Stimulated activated CD4-positive, alpha-beta T cell treated with anti-CD3 and anti-CD28 coated beads, Interleukin-2, amount 100 ng/mL, for 48 hours (primary cell): ENCODE measurements around the gene FUBP1.
"Not testable (repeated sequence)": the region's sequence is repeated elsewhere in the genome, so short reads cannot be mapped to it uniquely, and the experiment has no call there.

Experiments
- DNase-seq, 2 donors: peaks; one replicate each; pipeline ENCODE4 v3.0.0-alpha.2; 2020

FUBP1 gene

DNA sequence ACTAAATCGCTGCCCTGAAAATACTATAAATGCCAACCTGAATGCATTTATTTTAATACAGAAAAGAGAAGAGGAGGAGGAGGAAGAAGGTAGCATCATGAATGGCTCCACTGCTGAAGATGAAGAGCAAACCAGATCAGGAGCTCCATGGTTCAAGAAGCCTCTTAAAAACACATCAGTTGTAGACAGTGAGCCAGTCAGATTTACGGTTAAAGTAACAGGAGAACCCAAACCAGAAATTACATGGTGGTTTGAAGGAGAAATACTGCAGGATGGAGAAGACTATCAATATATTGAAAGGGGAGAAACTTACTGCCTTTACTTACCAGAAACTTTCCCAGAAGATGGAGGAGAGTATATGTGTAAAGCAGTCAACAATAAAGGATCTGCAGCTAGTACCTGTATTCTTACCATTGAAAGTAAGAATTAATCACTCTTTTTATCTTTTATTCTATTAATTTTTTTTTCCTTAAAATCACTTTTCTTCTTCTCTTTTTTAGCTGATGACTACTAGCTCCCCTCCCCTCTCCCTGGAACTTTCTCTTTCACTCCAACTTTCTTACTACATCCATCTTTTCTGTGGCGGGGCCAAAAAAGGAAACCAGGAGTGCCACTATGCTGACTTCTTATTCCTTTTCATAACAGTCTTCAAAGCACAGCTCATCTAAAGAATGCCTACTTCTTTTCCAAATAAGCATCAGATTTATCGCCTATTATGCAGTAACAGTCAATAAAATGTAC is 36.3 kb downstream of the FUBP1 start:
- DNase-seq: no peak

DNA sequence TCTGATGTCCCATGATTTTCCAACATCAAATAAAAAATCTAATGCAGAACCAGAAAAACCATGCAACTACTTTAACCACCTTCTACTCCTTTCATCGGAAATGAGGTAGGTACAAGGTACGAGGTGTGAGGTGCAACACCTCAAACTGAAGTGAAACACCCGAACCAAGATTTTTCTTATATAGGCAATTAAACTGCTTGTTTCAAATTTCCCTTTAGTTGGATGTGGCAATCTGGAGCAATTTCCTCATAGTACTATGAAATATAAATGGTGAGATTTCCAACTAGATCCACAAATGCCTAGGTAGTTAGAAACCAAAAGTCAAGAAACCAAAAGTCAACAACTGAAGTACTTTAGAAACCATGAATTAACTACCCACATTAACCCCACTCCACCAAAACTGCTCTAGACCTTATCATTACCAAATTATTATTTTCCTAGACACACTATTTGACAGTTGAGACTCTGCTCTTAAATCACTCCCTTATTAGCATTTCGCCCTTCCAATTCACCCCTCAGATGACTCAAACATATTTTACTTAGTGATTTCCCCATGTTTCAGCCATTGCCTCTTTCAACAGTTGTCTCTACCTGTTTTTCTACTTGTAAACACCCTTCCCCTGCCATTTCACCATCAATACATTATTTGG is 37.8 kb downstream of the FUBP1 start:
- DNase-seq: no peak

DNA sequence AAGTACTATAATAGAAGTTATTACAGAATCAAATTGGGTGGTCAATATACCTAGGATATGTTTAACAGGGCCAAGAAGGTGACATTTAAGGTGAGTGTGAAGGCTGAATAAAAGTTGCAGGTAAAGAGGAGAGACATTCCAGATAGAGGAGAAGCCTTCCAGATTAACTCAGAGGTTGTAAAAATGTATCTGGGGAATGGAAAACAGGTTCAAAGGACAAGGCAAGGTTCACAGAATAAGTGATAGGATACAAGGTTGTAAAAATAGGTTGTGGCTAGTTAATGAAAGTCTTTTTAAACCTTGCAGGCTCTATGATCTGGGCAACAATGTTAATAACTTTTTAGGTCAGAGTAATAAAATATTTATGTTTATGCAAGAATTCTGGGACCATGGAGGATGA is 40.2 kb downstream of the FUBP1 start:
- no peak for DNase-seq

DNA sequence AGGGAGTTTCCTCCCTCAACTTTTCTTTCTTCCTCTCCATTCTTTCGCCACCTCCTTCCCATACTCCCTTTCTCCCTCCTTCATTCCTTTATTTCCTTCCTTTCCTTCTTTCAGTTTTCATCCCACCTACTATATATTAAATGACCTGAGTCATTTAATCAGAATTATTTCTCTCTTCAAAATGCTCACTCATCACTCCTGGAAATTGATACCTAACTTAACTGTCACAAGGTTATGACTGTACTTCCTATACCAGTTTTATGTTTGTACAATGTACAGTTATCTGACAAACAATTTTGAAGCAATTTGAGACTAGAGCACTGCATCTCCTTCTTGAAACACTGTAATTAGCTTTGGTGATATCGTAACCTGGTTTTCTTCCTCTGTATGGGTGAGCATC is 49.1 kb downstream of the FUBP1 start:
- no peak for DNase-seq

DNA sequence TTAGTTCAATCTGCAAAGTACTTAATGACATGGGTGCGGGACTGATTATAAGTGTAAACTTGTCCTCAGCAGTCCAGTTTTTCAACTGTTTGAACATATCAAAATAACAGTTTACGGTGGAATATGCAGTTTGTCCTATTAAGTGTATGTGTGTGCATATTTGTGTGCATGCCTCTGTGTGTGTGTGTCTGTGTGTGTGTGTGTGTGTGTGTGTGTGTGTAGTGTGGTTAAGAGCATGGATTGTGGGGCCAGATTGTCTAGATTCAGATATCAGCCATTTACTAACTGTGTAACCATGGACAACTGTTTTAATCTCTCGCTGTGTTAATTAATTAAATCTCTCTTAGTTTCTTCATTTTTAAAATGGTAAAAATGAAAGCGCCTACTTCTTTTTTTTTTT is 51.5 kb downstream of the FUBP1 start:
- no peak for DNase-seq

DNA sequence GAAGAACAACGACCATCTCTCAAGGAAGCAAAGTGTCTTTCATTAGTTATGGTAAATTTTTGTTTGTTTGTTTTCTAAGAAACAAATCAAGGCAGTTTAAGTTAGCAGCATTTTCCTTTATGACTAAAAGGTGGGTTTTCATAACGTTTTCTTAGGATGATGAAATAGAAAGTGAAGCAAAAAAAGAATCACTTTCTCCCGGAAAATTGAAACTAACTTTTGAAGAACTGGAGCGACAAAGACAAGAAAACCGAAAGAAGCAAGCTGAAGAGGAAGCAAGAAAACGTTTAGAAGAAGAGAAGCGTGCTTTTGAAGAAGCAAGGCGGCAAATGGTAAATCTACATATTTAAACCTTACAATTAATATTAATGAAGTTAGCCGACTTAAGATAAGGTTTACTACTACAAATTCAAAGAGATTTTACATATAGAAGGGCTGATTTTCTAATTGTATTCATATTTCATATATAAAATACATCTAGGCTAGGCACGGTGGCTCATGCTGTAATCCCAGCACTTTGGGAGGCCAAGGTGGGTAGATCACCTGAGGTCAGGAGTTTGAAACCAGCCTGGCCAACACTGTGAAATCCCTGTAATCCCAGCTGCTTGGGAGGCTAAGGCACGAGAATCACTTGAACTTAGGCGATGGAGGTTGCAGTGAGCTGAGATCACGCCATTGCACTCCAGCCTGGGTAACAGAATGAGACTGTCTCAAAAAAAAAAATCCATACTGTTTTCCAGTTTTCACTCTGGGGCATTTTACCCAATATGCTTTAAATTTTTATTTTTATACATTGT is 52.1 kb downstream of the FUBP1 start:
- DNase-seq: no peak

DNA sequence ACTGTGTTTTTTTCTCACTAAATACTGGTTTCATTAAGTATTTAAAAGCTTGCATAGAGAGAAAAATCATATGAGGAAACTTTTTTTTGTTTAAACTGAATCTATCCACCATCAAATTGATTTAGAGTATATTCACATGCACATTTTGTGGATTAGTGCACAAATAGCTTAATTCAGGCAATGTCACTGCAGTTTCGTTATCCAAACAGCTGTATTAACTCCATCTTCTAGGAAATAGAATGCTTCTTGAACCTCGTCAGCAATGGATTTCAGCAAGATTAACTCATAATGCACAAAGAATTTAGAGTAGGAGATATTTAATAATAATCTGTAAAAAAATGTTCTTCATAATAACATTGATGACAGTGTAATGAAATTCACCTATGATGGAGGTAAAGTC is 52.9 kb downstream of the FUBP1 start:
- DNase-seq: no peak

DNA sequence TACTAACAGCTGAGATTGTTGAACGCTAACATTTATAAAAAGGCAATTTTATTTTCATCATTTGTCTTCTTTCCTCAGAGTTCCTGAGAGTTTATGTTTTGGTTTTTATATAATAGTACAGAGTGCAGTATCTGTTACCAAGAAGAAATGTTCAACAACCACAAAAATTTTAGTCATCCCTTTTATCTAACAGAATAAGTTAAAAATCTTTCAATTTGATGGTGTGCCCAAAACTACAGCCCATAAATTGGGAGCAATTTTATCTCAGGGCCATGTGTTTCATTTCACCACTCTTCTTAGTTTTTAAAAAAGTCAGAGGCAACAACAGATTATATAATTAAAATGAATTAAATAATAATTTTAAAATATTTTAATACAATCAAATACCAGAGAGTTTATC is 53.4 kb downstream of the FUBP1 start:
- no peak for DNase-seq

DNA sequence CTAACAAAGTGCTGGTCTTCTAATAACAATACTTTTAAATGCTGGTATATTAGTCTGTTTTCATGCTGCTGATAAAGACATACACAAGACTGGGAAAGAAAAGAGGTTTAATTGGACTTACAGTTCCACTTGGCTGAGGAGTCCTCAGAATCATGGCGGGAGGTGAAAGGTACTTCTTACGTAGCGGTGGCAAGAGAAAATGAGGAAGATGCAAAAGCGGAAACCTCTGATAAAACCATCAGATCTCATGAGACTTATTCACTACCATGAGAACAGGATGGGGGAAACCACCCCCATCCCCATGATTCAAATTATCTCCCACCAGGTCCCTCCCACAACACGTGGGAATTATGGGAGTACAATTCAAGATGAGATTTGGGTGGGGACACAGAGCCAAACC is 60.0 kb downstream of the FUBP1 start:
- not testable (repeated sequence) for DNase-seq

DNA sequence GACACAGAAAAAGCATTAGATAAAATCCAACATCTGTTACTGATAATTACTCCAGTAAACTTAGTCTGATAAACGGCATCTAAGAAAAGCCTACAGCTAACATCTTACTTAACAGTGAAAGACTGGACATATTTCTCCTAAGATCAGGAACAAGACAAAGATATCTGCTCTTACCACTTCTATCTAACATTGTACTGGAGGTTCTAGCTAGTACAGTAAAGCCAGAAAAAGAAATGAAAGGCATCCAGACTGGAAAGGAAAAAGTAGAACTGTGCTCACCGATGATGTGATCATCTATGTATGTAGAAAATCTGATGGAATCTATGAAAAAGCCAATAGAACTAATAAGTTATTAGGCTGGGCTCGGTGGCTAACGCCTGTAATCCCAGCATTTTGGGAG is 68.8 kb downstream of the FUBP1 start:
- no peak for DNase-seq

DNA sequence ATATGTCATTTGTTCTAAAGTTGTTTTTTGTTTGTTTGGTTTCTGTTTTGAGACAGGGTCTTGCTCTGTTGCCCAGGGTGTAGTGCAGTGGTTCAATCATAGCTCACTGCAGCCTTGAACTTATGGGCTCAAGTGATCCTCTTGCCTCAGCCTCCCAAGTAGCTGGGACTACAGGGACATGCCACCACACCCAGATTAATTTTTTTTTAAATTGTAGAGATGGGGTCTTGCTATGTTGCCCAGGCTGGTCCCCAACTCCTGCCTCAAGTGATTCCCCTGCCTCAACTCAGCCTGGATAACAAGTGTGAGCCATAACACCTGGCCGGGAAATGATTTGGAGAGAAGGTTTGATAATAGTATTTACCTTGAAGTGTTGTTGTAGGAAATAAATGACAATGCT is 72.2 kb downstream of the FUBP1 start:
- DNase-seq: no peak

DNA sequence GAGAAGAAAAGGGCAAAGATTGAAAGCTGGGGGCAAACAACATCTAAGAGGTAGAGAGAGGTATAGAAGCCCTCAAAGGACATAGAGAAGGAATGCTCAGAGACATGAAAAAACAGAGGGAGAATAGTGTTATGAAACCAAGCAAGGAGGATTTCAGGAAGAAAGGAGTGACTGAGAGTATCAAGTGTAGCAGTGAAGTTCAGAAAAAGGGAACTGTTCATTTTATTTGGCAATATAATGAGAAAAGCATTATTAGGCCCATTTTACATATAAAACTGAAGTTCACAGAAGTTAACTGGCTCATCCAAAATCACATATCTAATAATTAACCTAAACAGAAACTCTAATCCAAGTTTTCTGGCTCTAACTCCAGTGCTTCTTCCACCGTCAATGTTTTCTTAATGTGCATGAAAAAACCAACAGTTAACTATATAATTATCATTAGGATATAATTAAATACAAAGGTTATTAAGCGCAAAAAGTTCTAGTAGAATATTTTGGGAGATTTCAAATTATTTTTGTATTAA is 72.8 kb downstream of the FUBP1 start:
- no peak for DNase-seq

DNA sequence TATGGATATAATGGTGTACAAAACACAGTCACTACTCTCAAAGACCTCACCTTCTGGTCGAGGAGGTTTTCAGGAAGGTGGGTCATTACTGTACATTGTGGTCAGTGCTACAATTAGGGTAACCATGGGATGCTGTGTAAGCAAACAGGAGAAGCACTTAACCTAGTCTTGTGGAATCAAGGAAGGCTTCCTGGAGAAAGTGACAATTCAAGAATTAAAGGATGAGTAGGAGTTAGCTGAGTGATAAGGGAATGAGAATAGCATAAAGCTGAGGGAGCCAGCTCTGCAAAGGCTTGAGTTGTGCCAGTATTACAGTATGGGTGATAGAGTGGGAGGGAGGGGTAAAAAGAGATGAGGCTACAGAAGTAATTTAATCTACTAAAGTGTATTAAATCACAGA is 73.3 kb downstream of the FUBP1 start:
- DNase-seq: no peak

DNA sequence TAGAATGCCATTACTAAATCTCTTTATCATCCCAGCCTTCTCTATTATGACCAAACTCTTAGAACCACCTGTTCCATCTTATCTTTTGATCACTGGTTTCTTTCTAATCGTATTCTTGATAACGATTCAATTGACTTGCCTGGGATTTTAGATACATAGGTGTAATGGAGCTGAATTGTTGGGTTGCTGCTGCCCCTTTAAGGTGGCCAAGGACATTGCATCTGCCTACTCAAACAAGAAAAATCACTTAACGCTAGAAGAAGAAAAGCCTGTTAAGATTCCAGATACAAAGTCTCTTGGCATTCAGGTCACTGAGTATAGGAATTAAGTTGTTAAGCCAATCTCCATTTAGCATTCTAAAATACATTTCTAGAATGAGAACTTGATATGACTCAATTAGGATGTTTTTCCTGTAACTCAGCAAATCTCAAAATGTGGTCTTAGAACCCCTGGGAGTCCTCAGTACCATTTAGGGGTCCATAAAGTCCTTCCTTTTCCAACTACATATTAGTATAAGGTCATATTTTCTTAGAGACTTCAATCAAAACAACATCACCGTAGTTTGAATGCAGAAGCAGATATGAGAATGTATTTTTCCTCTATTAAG is 78.1 kb downstream of the FUBP1 start:
- DNase-seq: no peak

DNA sequence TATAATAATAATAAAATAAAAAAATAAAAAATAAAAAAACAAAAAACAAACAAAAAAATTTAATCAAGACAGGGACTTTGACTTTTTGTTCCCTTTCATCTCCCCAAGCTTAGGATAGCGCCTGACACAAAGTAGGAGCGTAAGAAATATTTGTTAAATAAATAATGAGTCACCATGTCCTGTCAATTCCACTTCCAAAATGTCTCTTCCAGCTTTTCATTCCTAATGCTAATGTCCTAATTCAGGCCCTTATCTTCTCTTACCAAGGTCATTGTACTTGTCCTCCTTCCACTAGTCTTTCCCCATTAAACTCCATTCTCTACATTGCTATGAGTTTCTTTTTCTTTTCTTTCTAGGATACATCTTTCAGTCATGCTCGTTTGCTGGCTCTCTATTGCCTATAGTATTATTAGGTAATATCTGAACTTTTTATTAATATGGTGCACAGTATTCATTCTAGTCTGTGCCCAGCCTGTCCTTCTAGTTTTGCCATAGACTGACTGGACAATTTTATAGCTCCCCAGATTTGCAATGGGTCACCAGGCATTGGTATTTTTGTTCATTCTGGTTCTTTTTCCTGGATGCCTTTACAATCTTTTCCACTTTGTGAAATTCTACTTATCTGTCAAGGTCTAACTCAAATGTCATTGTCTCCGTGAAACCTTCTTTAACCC is 79.1 kb downstream of the FUBP1 start:
- DNase-seq: no peak
